H9 (cell line): ENCODE data around the gene GYS2. TPM values are rescaled to one million over a fixed set of nuclear protein-coding genes. Genes with fewer than 3 reads are reported as not detected.

ENCODE experiments used
- DNase-seq: peaks from one replicate; pipeline ENCODE4 v3.0.0-alpha.2; 2017
- H2AFZ ChIP-seq: one replicate; pipeline ENCODE4 v1.6.1; 2013; ENCODE audit warnings: mild to moderate bottlenecking, low read length, control low read depth, moderate library complexity
- H2AK5ac ChIP-seq: 2 replicates; pipeline ENCODE4 v1.6.1; 2013; ENCODE audit warnings: low read length, control low read depth, mixed read lengths; ENCODE audit not compliant: insufficient read length
- H2BK120ac ChIP-seq: one replicate; pipeline ENCODE4 v1.6.1; 2013; ENCODE audit warnings: low read depth, mild to moderate bottlenecking, low read length, control low read depth, inconsistent platforms; ENCODE audit not compliant: poor library complexity, severe bottlenecking
- H2BK12ac ChIP-seq: 2 replicates; pipeline ENCODE4 v1.6.1; 2013; ENCODE audit warnings: low read length, control low read depth, mixed read lengths, low read depth; ENCODE audit not compliant: insufficient read length
- H2BK15ac ChIP-seq: 2 replicates; pipeline ENCODE4 v1.6.1; 2013; ENCODE audit warnings: low read depth, low read length, control low read depth
- H2BK20ac ChIP-seq: one replicate; pipeline ENCODE4 v1.6.1; 2013; ENCODE audit warnings: low read depth, mild to moderate bottlenecking, low read length, control low read depth, inconsistent platforms; ENCODE audit not compliant: poor library complexity, severe bottlenecking
- H2BK5ac ChIP-seq: 2 replicates; pipeline ENCODE4 v1.6.1; 2013; ENCODE audit warnings: low read length, control low read depth, mixed read lengths; ENCODE audit not compliant: insufficient read length
- H3K14ac ChIP-seq: 2 replicates; pipeline ENCODE4 v1.6.1; 2013; ENCODE audit warnings: low read length, control low read depth; ENCODE audit not compliant: insufficient read depth
- H3K18ac ChIP-seq: 2 replicates; pipeline ENCODE4 v1.6.1; 2013; ENCODE audit warnings: low read depth, mild to moderate bottlenecking, mixed read lengths, low read length, control low read depth; ENCODE audit not compliant: insufficient read length
- H3K23ac ChIP-seq: 2 replicates; pipeline ENCODE4 v1.6.1; 2013; ENCODE audit warnings: low read length, control low read depth, mixed read lengths, low read depth; ENCODE audit not compliant: insufficient read length
- H3K23me2 ChIP-seq: 2 replicates; pipeline ENCODE4 v1.6.1; 2013; ENCODE audit warnings: low read depth, mild to moderate bottlenecking, mixed read lengths, low read length, control low read depth; ENCODE audit not compliant: insufficient read length, poor library complexity, severe bottlenecking
- H3K27ac ChIP-seq: 2 replicates; pipeline ENCODE4 v1.5.1; 2013; ENCODE audit warnings: low read length, control low read depth, mixed read lengths, low read depth; ENCODE audit not compliant: insufficient read length
- H3K27me3 ChIP-seq: 2 replicates; pipeline ENCODE4 v1.6.1; 2013; ENCODE audit warnings: low read length, control low read depth, inconsistent platforms; ENCODE audit not compliant: insufficient read depth
- H3K4ac ChIP-seq: 2 replicates; pipeline ENCODE4 v1.6.1; 2013; ENCODE audit warnings: low read depth, mild to moderate bottlenecking, control low read depth, inconsistent platforms, low read length, moderate library complexity
- H3K4me1 ChIP-seq: 2 replicates; pipeline ENCODE4 v1.6.1; 2013; ENCODE audit warnings: low read length, control low read depth, inconsistent platforms; ENCODE audit not compliant: insufficient read depth
- H3K4me2 ChIP-seq: 2 replicates; pipeline ENCODE4 v1.6.1; 2013; ENCODE audit warnings: low read length, control low read depth, mixed read lengths; ENCODE audit not compliant: insufficient read length, insufficient read depth
- H3K56ac ChIP-seq: 2 replicates; pipeline ENCODE4 v1.6.1; 2013; ENCODE audit warnings: low read depth, mild to moderate bottlenecking, mixed read lengths, low read length, control low read depth; ENCODE audit not compliant: insufficient read length
- H3K79me1 ChIP-seq: 2 replicates; pipeline ENCODE4 v1.6.1; 2013; ENCODE audit warnings: low read depth, mild to moderate bottlenecking, moderate library complexity, low read length, control low read depth, inconsistent platforms; ENCODE audit not compliant: insufficient read depth, poor library complexity, severe bottlenecking
- H3K79me2 ChIP-seq: 2 replicates; pipeline ENCODE4 v1.6.1; 2013; ENCODE audit warnings: low read length, control low read depth, inconsistent platforms; ENCODE audit not compliant: insufficient read depth
- H3K9ac ChIP-seq: 2 replicates; pipeline ENCODE4 v1.6.1; 2013; ENCODE audit warnings: low read length, control low read depth, mixed read lengths; ENCODE audit not compliant: insufficient read length; ENCODE audit errors: extremely low read depth
- H3K9me3 ChIP-seq: one replicate; pipeline ENCODE4 v1.6.1; 2013; ENCODE audit warnings: low read depth, low read length, inconsistent platforms; ENCODE audit not compliant: control insufficient read depth
- H3T11ph ChIP-seq: one replicate; pipeline ENCODE4 v1.6.1; 2013; ENCODE audit warnings: mild to moderate bottlenecking, low read length, control low read depth, inconsistent platforms
- H4K20me1 ChIP-seq: one replicate; pipeline ENCODE4 v1.6.1; 2013; ENCODE audit not compliant: control insufficient read depth, insufficient read length, insufficient read depth
- H4K5ac ChIP-seq: 2 replicates; pipeline ENCODE4 v1.6.1; 2013; ENCODE audit warnings: low read depth, mild to moderate bottlenecking, mixed read lengths, low read length, control low read depth; ENCODE audit not compliant: insufficient read length
- H4K8ac ChIP-seq: replicated peaks from 2 replicates; pipeline ENCODE4 v1.6.1; 2013; ENCODE audit warnings: low read length, control low read depth, mixed read lengths, low read depth; ENCODE audit not compliant: insufficient read length
- H4K91ac ChIP-seq: 2 replicates; pipeline ENCODE4 v1.6.1; 2013; ENCODE audit warnings: low read depth, mild to moderate bottlenecking, moderate library complexity, mixed read lengths, low read length, control low read depth; ENCODE audit not compliant: insufficient read length
- H3K27ac Mint-ChIP-seq, 3 experiments: 2 replicates in 2 of 3; 3 replicates in 1 of 3; pipeline ENCODE4 v1.8.0; 2020 to 2021; ENCODE audit warnings: mixed read lengths in 3 of 3, mild to moderate bottlenecking in 1 of 3, moderate library complexity in 1 of 3
- H3K27me3 Mint-ChIP-seq: 2 replicates; pipeline ENCODE4 v1.8.0; 2021; ENCODE audit warnings: low read depth, mild to moderate bottlenecking, moderate library complexity, mixed read lengths
- H3K36me3 Mint-ChIP-seq, 3 experiments: 2 replicates in 2 of 3; 3 replicates in 1 of 3; pipeline ENCODE4 v1.8.0; 2020 to 2021; ENCODE audit warnings: low read depth in 3 of 3, mixed read lengths in 3 of 3; ENCODE audit not compliant: insufficient read depth in 1 of 3
- H3K4me1 Mint-ChIP-seq, 2 experiments: 2 replicates each; pipeline ENCODE4 v1.8.0; 2020; ENCODE audit warnings: mixed read lengths in 2 of 2
- H3K4me3 Mint-ChIP-seq, 2 experiments: 2 replicates in 1 of 2; 3 replicates in 1 of 2; pipeline ENCODE4 v1.8.0; 2020 to 2021; ENCODE audit warnings: mild to moderate bottlenecking in 2 of 2, mixed read lengths in 2 of 2, moderate library complexity in 1 of 2
- H3K9me3 Mint-ChIP-seq, 2 experiments: 2 replicates in 1 of 2; 3 replicates in 1 of 2; pipeline ENCODE4 v1.8.0; 2020; ENCODE audit warnings: mild to moderate bottlenecking in 2 of 2, mixed read lengths in 2 of 2, moderate library complexity in 1 of 2
- CTCF ChIP-seq: fragments of 200-600 bp; sonication (generic); conservative IDR thresholded peaks from 3 replicates; pipeline ENCODE4 v1.8.0; 2021; ENCODE audit warnings: antibody characterized with exemption, mild to moderate bottlenecking
- WGBS: extraction: QIAGEN DNeasy Blood & Tissue Kit; methylation state at CpG from one replicate; pipeline ENCODE4 v1.1.7; 2013; ENCODE audit warnings: missing lambda C conversion rate, low lambda C conversion rate, mixed read lengths; ENCODE audit not compliant: insufficient read length; ENCODE audit errors: extremely low coverage; 5-methylcytosine and 5-hydroxymethylcytosine counted together
- total RNA-seq: library from RNA; stranded (reverse); gene quantifications from 2 replicates; pipeline ENCODE4 v1.2.1, GENCODE V29; 2021

The GYS2 gene
- total RNA-seq, 1 experiment from 2014 or later, result not detected

- Histone ChIP-seq H3K9ac (no peak overlapping the region), H3K27me3 (no peaks in the 10 kb centered on the region), H2AK5ac (no peak overlapping the region), H3T11ph (no peak overlapping the region), H3K79me2 (no peaks in the 10 kb centered on the region), H3K23me2 (no peaks in the 10 kb centered on the region), H2BK5ac (no peak overlapping the region), H4K20me1 (no peaks in the 10 kb centered on the region), H4K91ac (no peak overlapping the region), H3K9me3 (no peaks in the 10 kb centered on the region), H2BK15ac (no peak overlapping the region), H3K18ac (no peak overlapping the region), H3K79me1 (no peaks in the 10 kb centered on the region), H4K5ac (no peak overlapping the region), H3K4ac (no peak overlapping the region), H3K56ac (no peak overlapping the region), H3K4me1 (no peaks in the 10 kb centered on the region), H2AFZ (no peak overlapping the region), H3K27ac (no peak overlapping the region), H3K23ac (no peak overlapping the region), H3K4me2 (no peak overlapping the region), H2BK120ac (no peak overlapping the region), H3K14ac (no peak overlapping the region), H4K8ac (no peak overlapping the region), H2BK12ac (no peak overlapping the region), H2BK20ac (no peak overlapping the region)
- no peak for TF ChIP-seq CTCF
- no peak overlapping the region for H3K4me3 Mint-ChIP-seq
- H3K4me1 Mint-ChIP-seq, result no peaks in the 10 kb centered on the region
- no peak overlapping the region for H3K27ac Mint-ChIP-seq
- DNase-seq, result no peak
- no peaks in the 10 kb centered on the region for H3K27me3 Mint-ChIP-seq
- no peaks in the 10 kb centered on the region for H3K36me3 Mint-ChIP-seq
- no peaks in the 10 kb centered on the region; a peak in 3 of 5 replicates for H3K9me3 Mint-ChIP-seq
- WGBS, result no CpG with 5 or more reads among the region's 4 CpGs
Observed at GRCh38 chr12:21551841-21552465, 52.7 kb downstream of the GYS2 start.
